Stimulated activated CD8-positive, alpha-beta memory T cell treated with anti-CD3 and anti-CD28 coated beads, Interleukin-7, amount 100 ng/mL, for 4 hours (primary cell): ENCODE measurements around the gene BNC1.

ENCODE experiments used
- DNase-seq, 2 donors: peaks; one replicate each; pipeline ENCODE4 v3.0.0-alpha.2; 2020; ENCODE audit warnings: low read depth in 2 of 2

Gene BNC1, protein sequence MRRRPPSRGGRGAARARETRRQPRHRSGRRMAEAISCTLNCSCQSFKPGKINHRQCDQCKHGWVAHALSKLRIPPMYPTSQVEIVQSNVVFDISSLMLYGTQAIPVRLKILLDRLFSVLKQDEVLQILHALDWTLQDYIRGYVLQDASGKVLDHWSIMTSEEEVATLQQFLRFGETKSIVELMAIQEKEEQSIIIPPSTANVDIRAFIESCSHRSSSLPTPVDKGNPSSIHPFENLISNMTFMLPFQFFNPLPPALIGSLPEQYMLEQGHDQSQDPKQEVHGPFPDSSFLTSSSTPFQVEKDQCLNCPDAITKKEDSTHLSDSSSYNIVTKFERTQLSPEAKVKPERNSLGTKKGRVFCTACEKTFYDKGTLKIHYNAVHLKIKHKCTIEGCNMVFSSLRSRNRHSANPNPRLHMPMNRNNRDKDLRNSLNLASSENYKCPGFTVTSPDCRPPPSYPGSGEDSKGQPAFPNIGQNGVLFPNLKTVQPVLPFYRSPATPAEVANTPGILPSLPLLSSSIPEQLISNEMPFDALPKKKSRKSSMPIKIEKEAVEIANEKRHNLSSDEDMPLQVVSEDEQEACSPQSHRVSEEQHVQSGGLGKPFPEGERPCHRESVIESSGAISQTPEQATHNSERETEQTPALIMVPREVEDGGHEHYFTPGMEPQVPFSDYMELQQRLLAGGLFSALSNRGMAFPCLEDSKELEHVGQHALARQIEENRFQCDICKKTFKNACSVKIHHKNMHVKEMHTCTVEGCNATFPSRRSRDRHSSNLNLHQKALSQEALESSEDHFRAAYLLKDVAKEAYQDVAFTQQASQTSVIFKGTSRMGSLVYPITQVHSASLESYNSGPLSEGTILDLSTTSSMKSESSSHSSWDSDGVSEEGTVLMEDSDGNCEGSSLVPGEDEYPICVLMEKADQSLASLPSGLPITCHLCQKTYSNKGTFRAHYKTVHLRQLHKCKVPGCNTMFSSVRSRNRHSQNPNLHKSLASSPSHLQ

DNA sequence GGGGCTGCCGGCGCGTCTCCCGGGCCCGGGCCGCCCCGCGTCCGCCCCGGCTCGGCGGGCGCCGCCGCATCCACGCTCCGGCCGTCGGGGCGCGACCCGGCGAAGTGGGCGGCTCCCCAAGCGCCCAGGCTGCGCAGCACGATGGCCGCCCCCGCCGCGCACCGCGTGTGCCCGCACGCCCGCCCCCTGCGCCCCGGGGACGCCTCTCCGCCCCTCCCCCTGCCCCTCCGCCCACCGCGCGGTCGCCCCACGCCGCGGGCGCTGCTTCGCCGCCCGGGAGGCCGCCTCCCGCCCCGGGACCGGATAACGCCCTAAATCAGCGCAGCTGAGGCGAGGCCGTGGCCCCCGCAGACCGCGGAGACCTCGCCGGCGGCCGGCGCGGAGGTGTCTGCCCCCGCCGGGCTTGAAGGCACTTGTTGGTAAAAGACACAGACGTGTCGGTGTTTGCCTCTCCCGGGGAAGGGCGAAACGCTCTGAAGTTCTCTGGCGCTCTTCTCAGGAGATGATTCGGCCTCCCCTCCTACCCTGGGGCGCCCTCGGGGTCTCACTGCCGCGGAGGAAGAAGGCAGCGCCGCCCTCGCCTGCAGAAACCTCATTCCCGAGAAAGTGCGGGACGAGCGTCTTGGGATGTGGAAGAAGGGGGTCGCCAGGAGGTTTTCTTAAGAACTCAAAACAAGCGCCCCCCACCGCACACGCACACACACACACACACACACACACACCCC, at the start of gene BNC1:
BNC1 (minus strand) TSS at position 106 of the 725 bp plus-strand sequence; CDS start at position 70, 36 bp downstream.
- DNase-seq, result no peak

DNA sequence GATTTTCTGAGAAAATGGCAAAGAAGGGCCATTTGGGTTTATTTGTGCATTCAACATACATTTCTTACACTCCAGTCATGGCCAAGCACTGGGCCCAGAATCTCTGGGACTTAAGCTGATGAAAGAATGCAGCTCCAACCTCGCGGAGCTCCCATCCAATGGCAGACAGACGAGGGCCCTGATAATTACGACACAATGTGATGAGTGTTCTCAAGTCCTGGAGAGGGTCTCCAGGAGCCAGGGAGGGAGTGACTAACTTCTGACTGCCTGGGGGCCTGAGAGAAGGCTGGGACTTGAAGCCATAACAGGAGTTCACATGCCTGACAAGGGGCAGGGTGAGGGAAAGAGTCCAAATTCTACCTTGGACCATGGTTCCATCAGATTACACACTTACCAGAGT, 42.6 kb upstream of the BNC1 start:
- DNase-seq, result no peak

DNA sequence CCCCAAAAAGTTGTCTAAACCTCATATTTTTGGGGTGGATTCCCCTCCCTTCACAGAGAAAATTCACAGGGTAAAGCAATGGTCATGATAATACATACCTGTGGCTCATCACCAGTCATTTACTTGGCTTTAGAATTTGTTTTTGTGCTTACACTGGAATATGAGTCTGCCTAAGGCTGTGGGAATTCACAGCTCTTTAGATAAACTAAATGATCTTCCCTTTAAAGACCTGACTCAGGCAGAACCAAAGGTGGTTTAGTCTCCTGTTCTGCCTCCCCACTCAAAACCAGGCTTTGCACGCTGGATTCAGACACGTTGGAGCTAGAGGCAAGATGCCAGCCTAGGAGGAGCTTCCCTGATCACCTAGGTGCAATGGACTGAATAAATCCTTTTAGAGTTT, 40.3 kb upstream of the BNC1 start:
- no peak for DNase-seq

DNA sequence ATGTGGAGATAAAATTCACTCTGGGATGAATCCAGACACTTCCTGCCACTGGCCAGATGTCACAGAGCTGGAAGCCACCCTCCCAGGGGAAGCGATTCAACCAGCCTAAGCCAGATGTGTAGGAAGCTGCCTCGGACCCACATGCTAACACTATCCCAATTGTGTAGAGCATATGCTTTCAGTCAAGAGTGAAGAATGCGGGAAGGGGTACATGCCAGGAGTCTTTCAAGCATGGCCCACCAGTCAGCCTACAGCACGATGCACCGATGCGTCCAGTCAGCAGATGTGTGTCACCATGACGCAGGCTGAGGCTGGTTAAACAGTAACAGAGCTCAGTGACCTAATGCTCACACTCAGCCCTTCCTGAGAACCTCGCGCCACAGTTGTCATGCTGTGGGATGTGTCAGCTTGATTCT, 38.8 kb upstream of the BNC1 start:
- DNase-seq, result no peak

DNA sequence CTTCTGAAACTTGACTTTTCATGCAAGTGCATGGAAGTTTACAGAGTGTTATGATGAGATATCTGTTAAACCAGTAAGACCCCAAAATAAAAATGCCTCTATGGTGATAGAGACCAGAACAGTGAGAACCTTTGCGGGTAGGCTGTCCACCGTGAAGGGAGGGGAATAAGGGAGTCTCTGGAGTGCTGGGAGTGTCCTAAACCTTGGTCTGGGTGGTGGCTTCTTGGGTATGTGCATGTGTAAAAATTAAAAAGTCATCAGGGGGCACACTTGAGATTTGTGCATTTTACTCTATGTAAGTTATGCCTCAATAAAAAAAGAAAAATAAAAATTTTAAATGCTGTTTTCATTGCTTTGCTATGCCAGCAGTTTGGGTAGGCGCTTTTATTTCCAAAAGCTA, 38.2 kb upstream of the BNC1 start:
- DNase-seq, result no peak

DNA sequence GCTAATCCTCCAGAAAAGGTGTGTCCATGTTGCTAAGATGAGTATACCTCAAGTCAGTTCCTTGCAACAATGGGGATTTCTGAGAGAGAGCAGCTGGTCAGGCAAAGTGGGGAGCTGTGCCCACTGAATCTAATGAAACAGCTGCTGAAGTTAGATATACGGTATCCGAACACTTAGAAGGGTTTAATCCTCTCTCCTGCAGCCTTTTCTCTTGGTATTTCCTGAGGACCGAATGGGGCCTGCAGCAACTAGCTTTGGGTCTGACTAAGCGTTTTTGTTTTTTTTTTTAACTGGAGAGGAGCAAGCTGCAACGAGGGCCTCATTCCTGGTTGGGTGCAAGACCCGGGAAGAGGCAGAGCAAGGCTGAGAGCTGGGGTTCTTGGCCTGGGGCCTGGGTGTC, 37.6 kb upstream of the BNC1 start:
- no peak for DNase-seq

DNA sequence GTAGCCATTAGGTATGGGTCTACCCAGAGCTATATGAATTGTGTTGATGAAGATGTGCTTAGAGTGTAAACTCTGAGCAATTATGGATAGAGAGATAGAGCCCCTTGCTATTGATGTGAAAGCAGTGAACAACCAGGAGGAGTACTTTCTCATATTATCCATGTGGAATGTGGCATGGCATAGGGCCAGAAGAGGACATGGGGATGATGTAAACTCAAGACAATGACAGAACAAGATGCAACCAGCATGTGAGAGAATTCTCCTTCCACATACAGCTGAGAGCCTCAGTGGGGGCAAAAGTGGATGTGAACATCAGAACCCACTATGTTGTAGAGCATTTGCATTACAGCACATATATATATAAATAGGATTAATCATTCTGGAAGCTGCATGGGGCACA, 36.4 kb upstream of the BNC1 start:
- no peak for DNase-seq

DNA sequence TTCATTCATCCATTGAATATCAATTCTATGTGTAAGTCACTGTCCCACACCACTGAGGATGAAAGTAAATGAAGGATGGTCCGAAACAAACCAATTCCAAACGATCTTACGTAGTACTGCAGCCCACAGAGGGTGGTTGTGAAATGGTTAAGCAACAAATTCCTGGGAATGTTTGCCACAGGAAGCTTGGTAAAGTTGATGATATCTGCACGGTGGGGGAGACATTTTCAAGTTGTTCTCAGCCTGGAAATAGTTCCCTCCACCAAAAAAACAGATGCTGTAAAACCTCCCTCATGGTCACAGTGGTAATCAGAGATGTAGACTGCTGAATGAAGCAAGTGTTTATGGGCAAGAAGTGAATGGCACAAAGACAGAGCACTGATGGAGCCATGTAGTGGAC, 35.9 kb upstream of the BNC1 start:
- no peak for DNase-seq

DNA sequence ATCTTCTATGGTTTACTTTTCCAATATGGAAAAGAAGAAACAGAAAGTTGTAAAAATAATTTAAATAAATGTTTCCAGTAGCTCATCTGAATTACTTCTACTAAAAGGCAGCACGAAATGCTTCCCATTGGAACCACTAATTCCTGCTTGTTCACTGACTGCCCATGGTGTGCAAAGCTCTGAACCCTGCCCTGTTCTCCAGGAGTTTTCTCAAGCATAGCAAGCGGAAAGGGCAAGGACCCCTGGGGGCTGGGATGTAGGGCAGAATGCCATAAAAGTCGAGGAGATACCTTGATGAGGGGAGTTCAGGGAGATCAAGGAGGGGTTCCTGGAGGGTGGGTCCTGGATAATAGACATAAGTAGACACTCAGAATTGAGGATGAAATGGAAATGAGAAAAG, 35.3 kb upstream of the BNC1 start:
- no peak for DNase-seq

DNA sequence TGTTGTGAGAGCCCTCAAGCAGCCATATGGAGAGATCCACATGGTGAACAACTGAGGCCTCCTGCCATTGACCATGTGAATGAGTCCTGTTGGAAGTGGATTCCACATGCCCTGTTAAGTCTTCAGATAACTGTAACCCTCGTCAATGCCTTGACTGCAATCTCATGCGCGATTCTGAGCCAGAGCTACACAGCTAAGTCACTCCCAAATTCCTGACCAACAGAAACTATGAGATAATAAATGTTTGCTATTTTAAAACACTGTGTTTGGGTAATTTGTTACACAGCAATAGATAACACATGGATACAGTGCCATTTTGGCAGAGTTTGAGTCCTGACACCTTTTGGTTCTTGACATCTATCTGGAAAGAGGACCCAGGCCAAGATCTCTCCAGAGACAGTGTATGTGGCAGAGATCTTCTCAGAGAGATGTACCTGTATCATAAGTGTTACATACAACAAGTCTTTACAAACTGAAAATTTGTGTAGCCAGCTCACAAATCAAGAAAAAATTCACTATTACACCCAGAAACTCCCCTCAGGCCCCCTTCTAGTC, 34.5 kb upstream of the BNC1 start:
- DNase-seq, result no peak

DNA sequence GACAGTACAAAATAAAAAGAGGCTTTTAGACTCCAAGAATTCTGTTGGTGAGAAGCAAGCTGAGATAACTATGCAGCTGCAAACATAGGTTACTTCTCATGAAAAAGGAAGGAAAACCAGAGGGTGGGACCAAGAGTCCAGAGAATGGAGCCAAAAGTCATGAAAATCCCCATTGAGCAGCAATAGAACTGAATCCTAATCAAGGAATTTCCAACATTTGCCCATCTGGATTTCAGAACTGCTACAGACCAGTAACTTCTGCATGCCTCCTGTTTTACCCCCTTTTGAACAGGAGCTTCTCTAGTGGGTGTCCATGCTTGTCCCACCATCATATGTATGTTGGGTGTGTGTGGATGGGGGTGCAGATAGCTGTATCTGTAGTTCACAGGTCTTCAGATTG, 33.6 kb upstream of the BNC1 start:
- DNase-seq, result no peak

DNA sequence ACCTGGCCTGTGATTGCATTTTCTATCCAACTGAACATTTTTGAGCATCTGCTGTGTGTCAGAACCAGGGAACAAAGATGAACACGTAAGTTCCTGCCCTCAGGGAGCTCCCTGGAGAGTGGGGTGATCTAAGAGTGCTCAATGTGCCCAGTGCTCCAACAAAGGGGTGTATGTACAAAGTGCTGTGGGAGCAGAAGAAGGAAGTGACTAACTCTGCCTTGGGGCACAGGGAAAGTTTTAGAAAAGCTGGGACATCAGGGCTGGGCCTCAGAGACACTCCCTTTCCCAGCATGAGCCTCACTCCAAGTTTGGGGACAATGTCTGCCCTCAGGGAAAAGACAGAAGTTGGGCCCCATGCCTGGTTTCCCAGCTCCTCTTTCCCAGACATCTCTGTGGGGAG, 27.6 kb upstream of the BNC1 start:
- DNase-seq, result no peak

DNA sequence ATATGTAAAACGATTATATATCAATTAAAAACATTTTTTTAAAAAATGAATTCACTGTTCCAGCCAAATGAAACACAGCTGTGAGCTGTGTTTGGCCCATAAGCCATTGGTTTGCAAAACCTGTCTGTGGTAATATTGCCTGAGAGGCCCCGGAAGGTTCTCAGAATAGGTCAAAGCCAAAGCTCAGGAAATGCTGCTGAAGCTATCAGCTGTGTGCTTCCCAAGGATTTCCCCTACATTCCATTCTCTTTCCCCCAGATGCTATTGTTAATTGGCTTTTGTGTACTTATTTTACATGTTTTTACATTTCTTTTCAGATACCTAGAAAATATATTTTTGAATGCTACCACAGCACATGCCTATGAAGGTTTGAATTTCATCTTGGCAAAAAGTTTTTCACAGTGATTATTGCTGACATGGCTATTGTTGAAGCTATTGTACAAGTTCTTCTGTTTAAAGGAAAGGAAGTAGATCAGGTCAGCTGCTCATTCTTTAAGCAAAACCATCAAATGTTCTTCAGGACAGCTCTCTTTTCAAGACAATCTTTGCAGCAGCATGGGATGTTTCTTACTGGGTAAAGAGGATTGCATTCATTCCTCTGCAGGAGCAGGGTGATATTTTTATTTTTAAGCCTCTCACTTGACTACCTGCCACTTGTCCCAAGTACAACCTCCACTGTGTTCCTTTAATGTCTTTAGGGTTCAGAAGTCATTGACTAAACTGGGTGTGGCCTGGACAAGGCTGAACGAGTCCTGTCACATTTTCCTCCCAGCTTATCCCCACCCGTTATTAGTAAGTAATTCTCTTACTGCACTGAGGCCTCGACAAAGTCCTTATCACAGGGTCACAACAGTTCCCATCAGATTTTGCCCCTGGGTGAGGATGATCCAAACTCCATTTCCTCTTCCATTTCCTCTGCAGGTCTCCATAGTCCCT, 26.3 kb upstream of the BNC1 start:
- no peak for DNase-seq

DNA sequence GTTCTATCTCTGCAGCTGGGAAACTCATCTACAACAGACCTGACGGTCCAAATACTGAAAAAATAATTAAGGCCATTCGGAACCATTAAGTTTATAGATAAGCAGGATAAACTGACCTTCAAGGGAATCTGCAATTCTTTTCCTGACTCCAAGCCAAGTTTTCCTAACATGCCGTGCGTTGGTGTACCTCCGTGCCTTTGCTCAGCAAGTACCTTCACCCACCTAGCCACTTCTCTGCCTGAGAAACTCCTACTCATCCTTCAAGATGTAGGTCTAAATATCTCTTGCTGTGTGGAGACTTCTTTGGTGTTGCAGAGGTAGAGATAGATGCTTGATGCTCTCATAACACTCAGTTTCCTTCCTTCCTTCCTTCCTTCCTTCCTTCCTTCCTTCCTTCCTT, 24.2 kb upstream of the BNC1 start:
- no peak for DNase-seq

DNA sequence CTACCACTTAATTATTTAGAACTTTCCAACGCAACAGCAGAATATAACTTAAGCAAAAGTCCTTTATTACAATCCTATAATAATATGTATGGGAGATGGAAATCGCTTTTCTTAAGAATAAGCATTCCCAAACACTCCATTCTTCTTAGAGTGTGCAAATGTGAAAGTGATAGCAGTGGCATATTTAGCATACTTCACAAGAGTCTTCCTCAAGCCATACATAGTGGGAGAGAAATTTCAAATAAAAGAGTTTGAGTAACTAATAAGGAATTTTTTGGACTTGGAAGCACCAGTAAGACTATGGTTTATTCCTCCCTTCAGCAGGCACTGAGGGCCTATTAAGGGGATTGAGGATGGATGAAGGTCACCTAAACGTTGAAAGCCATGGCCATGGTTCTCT, 22.1 kb upstream of the BNC1 start:
- DNase-seq, result no peak

DNA sequence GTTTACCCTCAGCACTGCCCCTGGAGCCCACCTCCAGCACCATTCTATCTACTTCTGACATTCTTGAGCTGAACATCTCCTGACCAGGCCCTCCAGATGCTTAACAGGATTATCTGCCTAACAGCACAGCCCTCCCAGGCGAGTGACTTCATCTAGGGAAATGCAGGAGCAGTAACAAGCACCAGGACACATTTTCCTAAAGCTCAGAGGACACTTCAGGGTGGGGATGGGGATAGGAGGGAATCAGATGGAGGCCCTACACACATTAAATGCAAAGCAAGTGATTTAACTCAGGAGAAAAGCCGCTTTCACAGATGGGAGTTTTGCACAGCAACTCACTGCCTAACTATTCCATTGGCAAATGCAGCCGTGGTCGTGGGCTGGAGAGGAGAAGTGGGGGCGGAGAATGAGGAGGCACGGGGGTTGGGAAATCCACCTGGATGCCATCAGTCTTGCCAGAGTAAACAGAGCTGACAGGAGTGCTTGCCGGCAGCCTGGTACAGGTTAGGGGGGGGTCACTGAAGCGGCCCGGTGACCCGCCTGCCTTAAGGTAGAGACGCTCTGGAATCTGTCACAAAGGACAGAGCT, 21.3 kb upstream of the BNC1 start:
- DNase-seq, result no peak

DNA sequence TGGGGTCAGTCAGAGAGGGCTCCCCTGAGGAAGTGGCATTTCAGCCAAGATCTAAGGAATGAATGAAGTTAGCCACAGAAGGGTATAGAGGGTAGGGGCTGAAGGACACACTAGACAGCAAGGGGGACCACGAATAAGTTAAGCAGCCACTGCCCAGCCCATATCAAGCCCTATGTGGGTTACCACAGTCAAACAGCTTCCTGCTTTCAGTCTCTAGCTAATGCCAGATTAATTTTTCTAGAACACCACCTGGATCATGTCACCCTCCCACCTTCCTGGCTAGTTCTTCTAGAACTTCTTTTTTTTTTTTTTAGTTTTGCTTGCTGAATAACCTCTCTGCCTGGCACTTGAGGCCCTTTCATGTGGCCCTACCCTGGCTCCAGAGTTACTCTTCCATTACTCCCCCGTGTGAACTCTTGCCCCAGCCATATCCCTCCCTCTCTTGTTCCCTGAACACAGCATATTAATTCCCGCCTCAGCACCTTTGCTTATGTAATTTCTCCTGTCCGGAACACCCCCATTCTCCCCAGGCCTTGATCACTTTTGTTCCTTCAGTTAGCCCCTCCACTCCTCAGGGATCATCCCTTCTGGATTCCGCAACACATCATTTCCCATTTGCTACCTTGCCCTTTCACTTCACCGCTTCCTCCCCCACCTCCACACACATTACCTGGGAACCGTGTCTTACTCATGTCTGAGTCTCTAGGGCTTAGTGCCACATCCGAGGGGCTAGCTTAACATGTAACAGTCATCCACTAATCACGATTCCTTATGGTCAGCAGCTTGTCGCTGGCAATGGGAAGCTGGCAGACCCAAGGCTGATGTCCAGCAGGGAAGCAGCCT, 20.6 kb upstream of the BNC1 start:
- DNase-seq, result no peak

DNA sequence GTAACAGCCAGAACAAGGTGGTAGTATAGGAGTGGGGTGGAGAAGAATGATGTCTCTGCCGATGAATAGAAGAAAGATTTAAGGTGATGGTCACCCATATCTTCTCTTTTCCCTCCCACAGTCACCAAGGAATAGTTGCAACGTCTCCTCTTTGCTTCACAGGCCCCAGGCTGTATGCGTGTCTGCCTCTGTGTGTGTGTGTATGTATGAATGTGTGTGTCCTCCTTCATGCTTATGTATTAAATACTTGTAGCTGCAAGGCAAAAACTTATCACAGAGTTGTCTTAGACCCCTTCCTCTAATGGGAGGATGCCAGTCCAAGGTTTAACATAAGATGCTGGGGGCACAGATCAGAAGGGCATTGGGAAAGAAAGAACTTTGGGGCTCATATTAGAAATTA, 19.1 kb upstream of the BNC1 start:
- no peak for DNase-seq

DNA sequence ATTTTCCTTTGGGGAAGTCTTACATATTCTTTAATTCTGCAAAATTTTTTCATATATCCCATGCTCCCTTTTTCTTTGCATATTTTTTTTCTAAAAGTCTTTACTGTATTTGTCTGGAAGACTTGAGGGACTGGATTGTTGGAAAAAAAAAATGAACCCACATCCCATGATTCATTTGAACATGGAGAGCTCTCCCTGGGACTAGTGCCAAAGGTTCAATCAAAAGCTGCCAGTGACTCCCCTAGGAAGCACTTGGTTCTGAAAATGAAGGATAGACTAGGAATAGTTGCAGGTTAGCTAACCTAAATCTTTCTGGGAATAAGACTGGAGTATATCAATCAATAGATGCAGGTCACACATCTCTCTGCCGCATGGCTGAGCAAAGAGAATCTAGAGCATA, 16.4 kb upstream of the BNC1 start:
- DNase-seq, result no peak
